GM20000 (cell line): ENCODE data around the gene EPHA1.

ENCODE experiments used
- DNase-seq: peaks from one replicate; pipeline ENCODE4 v3.0.0; 2012; ENCODE audit warnings: low spot score
- CTCF ChIP-seq: IDR thresholded peaks from 2 replicates; pipeline ENCODE4 v1.5.1; 2012; ENCODE audit warnings: mild to moderate bottlenecking, control low read depth; ENCODE audit errors: extremely low read depth, missing control alignments

The EPHA1 gene

GRCh38 chr7:143385891-143386781 lies 22.5 kb downstream of the EPHA1 start:
- DNase-seq = no peak
- TF ChIP-seq CTCF = no peak

GRCh38 chr7:143384661-143385631 lies 23.7 kb downstream of the EPHA1 start:
- DNase-seq = no peak
- no peak for TF ChIP-seq CTCF

- no peak for DNase-seq
- no peak for TF ChIP-seq CTCF
These were observed 24.5 kb downstream of the EPHA1 start for GRCh38 chr7:143384148-143384547.

GRCh38 chr7:143383642-143383957 lies 25.1 kb downstream of the EPHA1 start:
- DNase-seq = no peak
- TF ChIP-seq CTCF = no peak

- no peak for TF ChIP-seq CTCF
- DNase-seq = no peak
These were observed 25.6 kb downstream of the EPHA1 start for GRCh38 chr7:143382791-143383641.

- DNase-seq = no peak
- no peak for TF ChIP-seq CTCF
These were observed 26.4 kb downstream of the EPHA1 start for GRCh38 chr7:143382126-143382790.
